IMR-90 (cell line): ENCODE measurements around the gene TMEM181. TPM values are rescaled to one million over a fixed set of nuclear protein-coding genes. Genes with fewer than 3 reads are reported as not detected.

Source experiments
- ATAC-seq: fragments of 200-7000 bp; cut with Tn5 transposase; 2 replicates; pipeline ENCODE4 v1.9.1; 2020; ENCODE audit warnings: low read depth, mild to moderate bottlenecking, moderate library complexity
- BruUV-seq: library from RNA; stranded (reverse); fragments of 400-500 nt; replicated peaks from 2 replicates; lab custom pipeline; 2021; lab: Mats Ljungman, UMichigan
- CTCF ChIA-PET: fragments of 300-600 bp; formaldehyde crosslinking; extraction: SDS; loops from one replicate; lab custom pipeline; 2021; ENCODE audit warnings: antibody characterized with exemption; lab: Yijun Ruan, JAX
- POLR2A ChIA-PET: fragments of 300-600 bp; sonication (Branson Sonifier 250); formaldehyde crosslinking; loops from one replicate; lab custom pipeline; 2022; ENCODE audit warnings: antibody characterized with exemption; ENCODE audit not compliant: unreplicated experiment; lab: Charles Lee
- DNase-seq: peaks from one replicate; pipeline ENCODE4 v3.0.0; 2013
- H2AFZ ChIP-seq: replicated peaks from 2 replicates; pipeline ENCODE3; 2013; ENCODE audit warnings: low read length, mild to moderate bottlenecking; ENCODE audit not compliant: poor library complexity
- H2AK5ac ChIP-seq: 2 replicates; pipeline ENCODE4 v1.6.1; 2013; ENCODE audit warnings: low read depth, low read length, inconsistent platforms
- H2AK9ac ChIP-seq: replicated peaks from 2 replicates; pipeline ENCODE3; 2013; ENCODE audit warnings: mild to moderate bottlenecking, low read depth, low read length, moderate library complexity; ENCODE audit not compliant: poor library complexity
- H2BK120ac ChIP-seq: 2 replicates; pipeline ENCODE4 v1.6.1; 2013; ENCODE audit warnings: low read depth, low read length, inconsistent platforms
- H2BK15ac ChIP-seq: 3 replicates; pipeline ENCODE4 v1.6.1; 2013; ENCODE audit warnings: low read depth, low read length, inconsistent platforms
- H2BK20ac ChIP-seq: 2 replicates; pipeline ENCODE4 v1.6.1; 2013; ENCODE audit warnings: low read depth, mild to moderate bottlenecking, inconsistent platforms, low read length, moderate library complexity
- H2BK5ac ChIP-seq: 2 replicates; pipeline ENCODE4 v1.6.1; 2013; ENCODE audit warnings: mild to moderate bottlenecking, low read depth, low read length, inconsistent platforms; ENCODE audit not compliant: poor library complexity, severe bottlenecking
- H3K14ac ChIP-seq: replicated peaks from 2 replicates; pipeline ENCODE4 v1.6.1; 2013; ENCODE audit warnings: low read depth, low read length, inconsistent platforms
- H3K18ac ChIP-seq: 2 replicates; pipeline ENCODE4 v1.6.1; 2013; ENCODE audit warnings: low read depth, low read length, control low read depth
- H3K23ac ChIP-seq: 2 replicates; pipeline ENCODE4 v1.6.1; 2013; ENCODE audit warnings: low read depth, low read length, inconsistent platforms
- H3K27ac ChIP-seq: 2 replicates; pipeline ENCODE4 v1.5.1; 2013; ENCODE audit warnings: mild to moderate bottlenecking, control low read depth, low read length; ENCODE audit not compliant: insufficient read depth
- H3K27me3 ChIP-seq: 2 replicates; pipeline ENCODE4 v1.6.1; 2013; ENCODE audit warnings: low read length; ENCODE audit not compliant: control insufficient read depth, insufficient read depth
- H3K36me3 ChIP-seq: 2 replicates; pipeline ENCODE4 v1.6.1; 2013; ENCODE audit warnings: low read length, mixed read lengths; ENCODE audit not compliant: control insufficient read depth, insufficient read depth
- H3K4ac ChIP-seq: 2 replicates; pipeline ENCODE4 v1.6.1; 2013; ENCODE audit warnings: low read depth, low read length, inconsistent platforms
- H3K4me1 ChIP-seq: 2 replicates; pipeline ENCODE4 v1.6.1; 2013; ENCODE audit warnings: low read length, mixed read lengths; ENCODE audit not compliant: control insufficient read depth, insufficient read depth
- H3K4me2 ChIP-seq: 2 replicates; pipeline ENCODE4 v1.6.1; 2013; ENCODE audit warnings: low read depth, mild to moderate bottlenecking, control low read depth, low read length, moderate library complexity
- H3K4me3 ChIP-seq: 2 replicates; pipeline ENCODE4 v1.5.1; 2013; ENCODE audit warnings: low read depth, mild to moderate bottlenecking, control low read depth, low read length, moderate library complexity; ENCODE audit not compliant: insufficient read depth
- H3K56ac ChIP-seq: 2 replicates; pipeline ENCODE4 v1.6.1; 2013; ENCODE audit warnings: low read length, inconsistent platforms; ENCODE audit not compliant: insufficient read depth; ENCODE audit errors: extremely low read depth
- H3K79me1 ChIP-seq, 2 experiments: 2 replicates each; pipeline ENCODE4 v1.6.1; 2013; ENCODE audit warnings: low read length in 2 of 2, inconsistent platforms in 1 of 2, low read depth in 1 of 2
- H3K9ac ChIP-seq: 2 replicates; pipeline ENCODE4 v1.6.1; 2013; ENCODE audit warnings: low read depth, low read length, control low read depth
- H3K9me1 ChIP-seq: 2 replicates; pipeline ENCODE4 v1.6.1; 2013; ENCODE audit warnings: low read length, inconsistent platforms; ENCODE audit not compliant: insufficient read depth
- H3K9me3 ChIP-seq: 2 replicates; pipeline ENCODE4 v1.6.1; 2013; ENCODE audit warnings: low read length; ENCODE audit not compliant: control insufficient read depth, insufficient read depth
- H4K20me1 ChIP-seq: 2 replicates; pipeline ENCODE4 v1.6.1; 2013; ENCODE audit warnings: low read length, inconsistent platforms; ENCODE audit not compliant: insufficient read depth
- H4K5ac ChIP-seq: 2 replicates; pipeline ENCODE4 v1.6.1; 2013; ENCODE audit warnings: mild to moderate bottlenecking, low read depth, low read length, control low read depth
- H4K8ac ChIP-seq, 2 experiments: 2 replicates each; pipeline ENCODE4 v1.6.1; 2013; ENCODE audit warnings: low read depth in 2 of 2, low read length in 2 of 2, control low read depth in 1 of 2, inconsistent platforms in 1 of 2
- H4K91ac ChIP-seq: 2 replicates; pipeline ENCODE4 v1.6.1; 2013; ENCODE audit warnings: low read depth, low read length, inconsistent platforms; ENCODE audit not compliant: insufficient read depth
- CEBPB ChIP-seq: IDR thresholded peaks from 2 replicates; pipeline ENCODE4 v1.6.1; 2012; ENCODE audit warnings: low read depth, low read length, improper control_type of control experiment
- CHD1 ChIP-seq: IDR thresholded peaks from 2 replicates; pipeline ENCODE4 v1.6.1; 2012; ENCODE audit warnings: low read depth, low read length, improper control_type of control experiment
- ELK1 ChIP-seq: fragments of 150-350 bp; IDR thresholded peaks from 2 replicates; pipeline ENCODE4 v1.6.1; 2016; ENCODE audit warnings: low read depth, mild to moderate bottlenecking, low read length, moderate library complexity, borderline replicate concordance
- RAD21 ChIP-seq: IDR thresholded peaks from 2 replicates; pipeline ENCODE4 v1.6.1; 2012; ENCODE audit warnings: low read length, improper control_type of control experiment
- RCOR1 ChIP-seq: IDR thresholded peaks from 2 replicates; pipeline ENCODE4 v1.6.1; 2012; ENCODE audit warnings: mild to moderate bottlenecking, low read length, improper control_type of control experiment; ENCODE audit not compliant: insufficient replicate concordance
- USF2 ChIP-seq: fragments of 150-350 bp; IDR thresholded peaks from 2 replicates; pipeline ENCODE4 v1.6.1; 2017; ENCODE audit warnings: mild to moderate bottlenecking, antibody characterized with exemption, low read length, low read depth
- WGBS, 2 experiments: methylation state at CpG; one replicate each; pipeline versions ENCODE4 v1.1.5 to v1.1.7; 2013; ENCODE audit warnings: missing lambda C conversion rate in 2 of 2; ENCODE audit not compliant: insufficient read length in 1 of 2; ENCODE audit errors: extremely low coverage in 2 of 2; 5-methylcytosine and 5-hydroxymethylcytosine counted together
- dilution Hi-C: fragments of 300-500 bp; cut with HindIII; formaldehyde crosslinking; loops from one replicate; pipeline ENCODE4 v1.14.3; 2018; ENCODE audit warnings: low sequenced_read_pairs; ENCODE audit not compliant: unreplicated experiment
- in situ Hi-C: fragments of 300-500 bp; cut with MboI; formaldehyde crosslinking; loops from 3 replicates; pipeline ENCODE4 v1.14.3; 2019; ENCODE audit warnings: low sequenced_read_pairs, inconsistent platforms, mixed read lengths
- intact Hi-C: fragments of 100-400 bp; cut with micrococcal nuclease; formaldehyde crosslinking; loops from 2 replicates; pipeline ENCODE4 v1.10.0; 2022
- polyA plus RNA-seq, 3 experiments: library from polyadenylated mRNA; depleted of rRNA; stranded (reverse); fragments of >200 nt; gene quantifications; 2 replicates each; pipeline ENCODE4 v1.2.3, GENCODE V29; 2012; ENCODE audit warnings: low replicate concordance in 1 of 3
- total RNA-seq: library from RNA; depleted of rRNA; stranded (reverse); fragments of >200 nt; gene quantifications from 2 replicates; pipeline ENCODE4 v1.2.3, GENCODE V29; 2012

The TMEM181 gene
- total and polyA plus RNA-seq, 2 of the 4 experiments (the other 2 are of a cell fraction), result 22.8 to 27.8 TPM

- TF ChIP-seq ELK1 (no peak), RAD21 (no peak; the same call in 1 of the 2 replicates), CHD1 (no peak; the same call in 1 of the 2 replicates)
Measured at GRCh38 chr6:158654498-158654897, 94.6 kb downstream of the TMEM181 start (continued).

GRCh38 chr6:158654960-158655489 lies 95.1 kb downstream of the TMEM181 start:
- H3K4ac ChIP-seq, result peak overlapping the region; percentile 90
- H3K9ac ChIP-seq, result peak overlapping the region; percentile 32; the same call in 1 of the 2 replicates
- H3K9me3 ChIP-seq, result no peaks in the 10 kb centered on the region
- H3K36me3 ChIP-seq, result no peaks in the 10 kb centered on the region
- peak overlapping the region; percentile 81 for H2AFZ ChIP-seq
- intact Hi-C loops (no loop called here), in situ Hi-C loops (no loop called here), dilution Hi-C loops (no loop called here)
- POLR2A ChIA-PET, result interaction anchor here (0.6 to 0.9 kb wide), 2 partner anchors 11 to 390 kb away, joined by 3 read pairs; partner anchors contain the start of gene DYNLT1
- H3K23ac ChIP-seq, result peak overlapping the region; percentile 66; the same call in 1 of the 2 replicates
- peak overlapping the region; percentile 98 for H4K91ac ChIP-seq
- H4K5ac ChIP-seq, result peak overlapping the region; percentile 49
- no peak overlapping the region for H3K4me3 ChIP-seq
- H3K18ac ChIP-seq, result peak overlapping the region; percentile 57
- no peak for TF ChIP-seq CHD1
- no peak for TF ChIP-seq RCOR1
- peak; percentile 97 for TF ChIP-seq CEBPB
- no peak for TF ChIP-seq USF2
- peaks cover 13% of the 10 kb centered on the region for H3K9me1 ChIP-seq
- no peaks in the 10 kb centered on the region for H3K27me3 ChIP-seq
- peak; percentile 79 for DNase-seq
- CTCF ChIA-PET, result no interaction called here
- H4K8ac ChIP-seq, result peak overlapping the region; percentile 84 to 89
- peak overlapping the region; percentile 72 for H2BK5ac ChIP-seq
- H4K20me1 ChIP-seq, result no peaks in the 10 kb centered on the region
- 30% methylated on average over 5 of the region's 10 CpGs; no CpG with 5 or more reads in 1 of the 2 experiments for WGBS, 2 experiments
- H3K27ac ChIP-seq, result peak overlapping the region; percentile 93
- H3K14ac ChIP-seq, result peak overlapping the region; percentile 60
- peak; percentile 55 for ATAC-seq
- H3K4me2 ChIP-seq, result peak overlapping the region; percentile 30
- 0 out of 4 replicates have a peak, but pooled peaks cover 0 to 16% of the 10 kb centered on the region in 2 experiments for H3K79me1 ChIP-seq
- no TSS peak for BruUV-seq
- H2AK9ac ChIP-seq, result peak overlapping the region; percentile 83
- H3K56ac ChIP-seq, result peak overlapping the region; percentile 88
- peak overlapping the region; percentile 91; the same call in 2 of the 3 replicates for H2BK15ac ChIP-seq
- H3K4me1 ChIP-seq, result peaks cover 24% of the 10 kb centered on the region
- peak overlapping the region; percentile 95 for H2BK20ac ChIP-seq
- H2BK120ac ChIP-seq, result peak overlapping the region; percentile 94
- peak overlapping the region; percentile 97 for H2AK5ac ChIP-seq
